HL-60/S4 (cell line): ENCODE data around the gene CIT.

Source experiments
- in situ Hi-C: fragments of 300-500 bp; cut with MboI; formaldehyde crosslinking; loops from 2 replicates; pipeline ENCODE4 v1.14.3; 2022; ENCODE audit warnings: low sequenced_read_pairs

The CIT gene

GRCh38 chr12:119682639-119683252, 194.4 kb downstream of the CIT start:
- in situ Hi-C loops, result no loop called here

- in situ Hi-C loops, result no loop called here
These were observed 195.1 kb downstream of the CIT start for GRCh38 chr12:119681728-119682638.

GRCh38 chr12:119681111-119681510, 196.0 kb downstream of the CIT start:
- in situ Hi-C loops, result no loop called here

- in situ Hi-C loops, result no loop called here
These were observed 197.6 kb downstream of the CIT start for GRCh38 chr12:119679490-119679889.

GRCh38 chr12:119679081-119679480, 198.0 kb downstream of the CIT start:
- in situ Hi-C loops, result no loop called here

- in situ Hi-C loops, result no loop called here
These were observed 198.7 kb downstream of the CIT start for GRCh38 chr12:119678459-119678858.

- in situ Hi-C loops, result no loop called here
These were observed 200.5 kb downstream of the CIT start for GRCh38 chr12:119676573-119676972.

- in situ Hi-C loops, result no loop called here
These were observed 201.1 kb downstream of the CIT start for GRCh38 chr12:119676022-119676421.

- in situ Hi-C loops, result no loop called here
These were observed 202.6 kb downstream of the CIT start for GRCh38 chr12:119674560-119674959.

- in situ Hi-C loops, result no loop called here
These were observed 203.5 kb downstream of the CIT start for GRCh38 chr12:119673634-119674033.

- in situ Hi-C loops, result no loop called here
These were observed 204.9 kb downstream of the CIT start for GRCh38 chr12:119672194-119672593.

GRCh38 chr12:119671070-119671469, 206.1 kb downstream of the CIT start:
- in situ Hi-C loops, result no loop called here

- in situ Hi-C loops, result no loop called here
These were observed 207.2 kb downstream of the CIT start for GRCh38 chr12:119669744-119670472.

GRCh38 chr12:119668324-119668841, 208.7 kb downstream of the CIT start:
- in situ Hi-C loops, result no loop called here

- in situ Hi-C loops, result no loop called here
These were observed 209.4 kb downstream of the CIT start, which contains the start of gene PRKAB1 for GRCh38 chr12:119667577-119668323. Gene PRKAB1 (plus strand): TSS chr12:119668133. CDS start chr12:119668245, 112 bp downstream.

GRCh38 chr12:119666900-119667576, 210.1 kb downstream of the CIT start:
- in situ Hi-C loops, result no loop called here

GRCh38 chr12:119666226-119666795, 210.8 kb downstream of the CIT start:
- in situ Hi-C loops, result no loop called here

- in situ Hi-C loops, result no loop called here
These were observed 211.8 kb downstream of the CIT start for GRCh38 chr12:119665164-119665929.

GRCh38 chr12:119664642-119665041, 212.5 kb downstream of the CIT start:
- in situ Hi-C loops, result no loop called here
